ENCODE data around the gene HPS4.

DNA sequence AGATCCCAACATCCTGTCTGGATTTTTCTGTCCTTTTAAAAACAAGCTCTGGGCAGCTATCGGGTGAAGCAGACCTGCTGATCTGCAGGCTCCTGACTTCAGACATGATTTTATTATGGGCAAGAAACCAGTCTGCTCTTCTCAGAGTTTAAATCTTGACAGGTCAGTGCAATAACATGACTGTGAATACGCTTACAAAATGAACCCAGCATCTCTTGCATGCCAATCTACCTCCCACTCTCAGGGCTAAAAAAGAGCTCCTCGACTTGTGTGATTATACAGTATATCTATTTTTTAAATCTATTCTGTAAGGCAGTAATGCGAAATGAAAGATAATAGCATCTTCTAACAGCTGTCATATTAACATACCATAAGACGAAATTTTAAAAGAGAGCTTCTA is 73.2 kb downstream of the HPS4 start:
- TF ChIP-seq BHLHE40 (IDR thresholded peaks at IDR 0.05; ENCODE audit: borderline replicate concordance), result no peak
- TF ChIP-seq PKNOX1 (IDR thresholded peaks at IDR 0.05), result no peak
- no peak for TF ChIP-seq SUZ12 (IDR thresholded peaks at IDR 0.05)
- TF ChIP-seq ELF4 (IDR thresholded peaks at IDR 0.05), result no peak
- no peak for TF ChIP-seq HDGF (IDR thresholded peaks at IDR 0.05; ENCODE audit: borderline replicate concordance)
- TF ChIP-seq CTBP1 (IDR thresholded peaks at IDR 0.05; ENCODE audit: borderline replicate concordance), result no peak
- TF ChIP-seq ZNF384 (IDR thresholded peaks at IDR 0.05), result no peak
- TF ChIP-seq L3MBTL2 (conservative IDR thresholded peaks at IDR 0.05), result no peak
- no peak for TF ChIP-seq FOXM1 (IDR thresholded peaks at IDR 0.05; ENCODE audit: borderline replicate concordance)
- TF ChIP-seq ARNT (IDR thresholded peaks at IDR 0.05), result no peak
- no peak for TF ChIP-seq SP1 (IDR thresholded peaks at IDR 0.05)

All from HEK293T (cell line).